BE2C (cell line): ENCODE data around the gene TSPAN15.

Experiments
- DNase-seq: peaks from one replicate; pipeline ENCODE4 v3.0.0-alpha.2; 2020
- H3K27me3 ChIP-seq: fragments of 250-450 bp; sonication (Bioruptor Pico); 2 replicates; pipeline ENCODE4 v1.5.1; 2020; ENCODE audit warnings: mild to moderate bottlenecking
- H3K36me3 ChIP-seq: fragments of 250-450 bp; sonication (Bioruptor Pico); 2 replicates; pipeline ENCODE4 v1.5.1; 2020; ENCODE audit warnings: mild to moderate bottlenecking
- H3K4me1 ChIP-seq: fragments of 250-450 bp; sonication (Bioruptor Pico); 2 replicates; pipeline ENCODE4 v1.5.1; 2020
- H3K4me3 ChIP-seq: 2 replicates; pipeline ENCODE4 v1.5.1; 2011; ENCODE audit warnings: low read depth, low read length
- H3K9me3 ChIP-seq: fragments of 250-450 bp; sonication (Bioruptor Pico); 2 replicates; pipeline ENCODE4 v1.5.1; 2020
- TF ChIP-seq, protein P1 (sequence below): IDR thresholded peaks from 2 replicates; pipeline ENCODE4 v1.5.1; 2012; ENCODE audit warnings: mild to moderate bottlenecking, low read depth, low read length

TSPAN15 gene

GRCh38 chr10:69458430-69459100, 7.3 kb downstream of the TSPAN15 start:
- Histone ChIP-seq H3K27me3 (no peaks in the 10 kb centered on the region), H3K9me3 (no peaks in the 10 kb centered on the region), H3K4me1 (peaks cover 3% of the 10 kb centered on the region), H3K4me3 (no peak overlapping the region), H3K36me3 (no peaks in the 10 kb centered on the region)
- TF ChIP-seq, protein P1, sequence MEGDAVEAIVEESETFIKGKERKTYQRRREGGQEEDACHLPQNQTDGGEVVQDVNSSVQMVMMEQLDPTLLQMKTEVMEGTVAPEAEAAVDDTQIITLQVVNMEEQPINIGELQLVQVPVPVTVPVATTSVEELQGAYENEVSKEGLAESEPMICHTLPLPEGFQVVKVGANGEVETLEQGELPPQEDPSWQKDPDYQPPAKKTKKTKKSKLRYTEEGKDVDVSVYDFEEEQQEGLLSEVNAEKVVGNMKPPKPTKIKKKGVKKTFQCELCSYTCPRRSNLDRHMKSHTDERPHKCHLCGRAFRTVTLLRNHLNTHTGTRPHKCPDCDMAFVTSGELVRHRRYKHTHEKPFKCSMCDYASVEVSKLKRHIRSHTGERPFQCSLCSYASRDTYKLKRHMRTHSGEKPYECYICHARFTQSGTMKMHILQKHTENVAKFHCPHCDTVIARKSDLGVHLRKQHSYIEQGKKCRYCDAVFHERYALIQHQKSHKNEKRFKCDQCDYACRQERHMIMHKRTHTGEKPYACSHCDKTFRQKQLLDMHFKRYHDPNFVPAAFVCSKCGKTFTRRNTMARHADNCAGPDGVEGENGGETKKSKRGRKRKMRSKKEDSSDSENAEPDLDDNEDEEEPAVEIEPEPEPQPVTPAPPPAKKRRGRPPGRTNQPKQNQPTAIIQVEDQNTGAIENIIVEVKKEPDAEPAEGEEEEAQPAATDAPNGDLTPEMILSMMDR: no peak
- DNase-seq: no peak

DNA sequence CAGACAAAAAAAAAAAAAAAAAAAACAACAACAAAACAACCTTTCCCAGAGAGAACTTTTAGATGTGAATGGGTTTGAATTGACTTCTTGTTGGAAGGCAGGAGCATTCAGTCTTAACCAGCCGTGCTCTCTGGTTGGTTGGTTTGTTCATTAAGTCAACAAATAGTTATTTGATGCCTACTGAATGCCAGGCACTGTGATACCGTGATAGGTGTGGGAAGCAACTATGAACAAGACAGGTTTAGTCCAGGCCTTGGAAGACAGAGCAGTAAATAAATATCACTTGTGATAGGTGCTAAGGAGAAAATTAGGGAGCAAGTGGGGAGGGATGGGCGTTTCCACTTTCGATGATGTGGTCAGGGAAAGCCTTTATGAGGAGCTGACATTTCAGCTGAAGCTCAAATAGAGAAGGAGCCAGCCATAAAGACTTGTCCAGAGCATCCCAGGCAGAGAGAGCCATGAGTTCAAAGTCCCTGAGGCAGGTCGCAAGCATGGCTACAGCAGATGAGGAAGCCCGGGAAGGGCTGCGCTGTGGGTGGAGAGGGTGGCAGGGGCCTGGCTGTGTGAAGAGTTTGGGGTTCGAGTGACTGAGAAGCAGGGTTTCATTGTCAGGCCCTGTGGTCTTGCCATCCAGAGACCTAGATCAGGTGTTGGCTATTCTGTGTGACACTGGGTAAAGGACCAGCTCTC, 8.0 kb downstream of the TSPAN15 start:
- H3K36me3 ChIP-seq: no peaks in the 10 kb centered on the region
- DNase-seq: no peak
- no peaks in the 10 kb centered on the region for H3K27me3 ChIP-seq
- no peaks in the 10 kb centered on the region for H3K9me3 ChIP-seq
- TF ChIP-seq, protein P1: no peak
- H3K4me1 ChIP-seq: peaks cover 3% of the 10 kb centered on the region
- H3K4me3 ChIP-seq: no peak overlapping the region

DNA sequence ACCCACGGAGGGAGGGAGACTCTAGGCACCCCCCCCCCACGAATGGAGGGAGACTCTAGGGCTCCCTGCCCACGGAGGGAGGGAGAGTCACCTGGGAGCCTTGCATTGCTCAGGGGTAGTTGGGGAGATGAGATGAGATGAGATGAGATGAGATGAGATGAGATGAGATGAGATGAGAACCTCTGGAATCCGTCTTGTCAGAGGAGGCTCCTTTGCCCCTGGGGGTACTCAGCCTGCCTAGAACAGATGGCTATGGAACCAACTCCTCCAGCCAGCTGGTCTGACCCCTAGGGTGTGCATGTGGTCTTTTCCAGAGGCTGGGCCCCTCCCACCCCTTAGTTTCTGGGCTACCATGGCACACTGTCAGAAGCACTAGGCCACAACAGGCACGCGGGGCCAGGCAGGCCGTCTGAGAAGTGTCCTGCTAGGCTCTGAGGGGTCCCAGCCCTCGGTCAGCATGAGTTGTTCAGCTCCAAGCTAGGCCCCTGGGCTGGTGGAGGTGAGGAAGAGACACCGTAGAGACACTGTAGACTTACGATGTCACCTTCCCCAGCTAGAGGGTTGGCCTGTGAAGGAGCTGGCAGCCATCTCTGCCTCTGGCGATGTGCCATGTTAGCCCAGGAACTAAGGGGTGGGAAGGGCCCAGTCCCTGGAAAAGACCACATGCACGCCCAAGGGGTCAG, 8.8 kb downstream of the TSPAN15 start:
- DNase-seq: no peak
- no peaks in the 10 kb centered on the region for H3K27me3 ChIP-seq
- H3K36me3 ChIP-seq: no peaks in the 10 kb centered on the region
- no peak overlapping the region for H3K4me3 ChIP-seq
- no peaks in the 10 kb centered on the region for H3K9me3 ChIP-seq
- H3K4me1 ChIP-seq: peaks cover 9% of the 10 kb centered on the region
- TF ChIP-seq, protein P1: no peak

- H3K9me3 ChIP-seq: no peaks in the 10 kb centered on the region
- no peaks in the 10 kb centered on the region for H3K27me3 ChIP-seq
- H3K36me3 ChIP-seq: no peaks in the 10 kb centered on the region
- no peak overlapping the region for H3K4me3 ChIP-seq
- peaks cover 9% of the 10 kb centered on the region for H3K4me1 ChIP-seq
- no peak for DNase-seq
- TF ChIP-seq, protein P1: no peak
These were observed 9.4 kb downstream of the TSPAN15 start for GRCh38 chr10:69460576-69461242.

- H3K4me1 ChIP-seq: peaks cover 9% of the 10 kb centered on the region
- TF ChIP-seq, protein P1: no peak
- DNase-seq: no peak
- H3K27me3 ChIP-seq: no peaks in the 10 kb centered on the region
- no peaks in the 10 kb centered on the region for H3K9me3 ChIP-seq
- no peak overlapping the region for H3K4me3 ChIP-seq
- H3K36me3 ChIP-seq: no peaks in the 10 kb centered on the region
These were observed 10.2 kb downstream of the TSPAN15 start for GRCh38 chr10:69461243-69462025.
